OCI-LY7 (cell line): ENCODE data around the gene MTRF1L. TPM values are rescaled to one million over a fixed set of nuclear protein-coding genes. Genes with fewer than 3 reads are reported as not detected.

Experiments
- BruUV-seq: library from RNA; stranded (reverse); fragments of 400-500 nt; replicated peaks from 2 replicates; lab custom pipeline; 2021; lab: Mats Ljungman, UMichigan
- CTCF ChIA-PET: fragments of 300-600 bp; sonication (Branson Sonifier 250); formaldehyde crosslinking; loops from one replicate; lab custom pipeline; 2022; ENCODE audit warnings: antibody characterized with exemption; ENCODE audit not compliant: unreplicated experiment; lab: Charles Lee
- POLR2A ChIA-PET: fragments of 300-600 bp; sonication (Branson Sonifier 250); formaldehyde crosslinking; loops from one replicate; lab custom pipeline; 2022; ENCODE audit warnings: antibody characterized with exemption; lab: Charles Lee
- DNase-seq: peaks from one replicate; pipeline ENCODE4 v3.0.0-alpha.2; 2015; ENCODE audit warnings: low spot score
- H2AFZ ChIP-seq: fragments of 200-600 bp; sonication (generic), shearing (Covaris generic); 2 replicates; pipeline ENCODE4 v1.6.1; 2014; ENCODE audit warnings: mild to moderate bottlenecking, antibody characterized with exemption, low read length, moderate library complexity
- H3K27ac ChIP-seq: fragments of 200-600 bp; sonication (generic); 2 replicates; pipeline ENCODE4 v1.5.1; 2014; ENCODE audit warnings: mixed run types, low read depth, mild to moderate bottlenecking, moderate library complexity, low read length, inconsistent platforms; ENCODE audit not compliant: poor library complexity, severe bottlenecking
- H3K36me3 ChIP-seq: fragments of 200-600 bp; sonication (generic); 2 replicates; pipeline ENCODE4 v1.6.1; 2014; ENCODE audit warnings: mild to moderate bottlenecking, antibody characterized with exemption, low read length, moderate library complexity, mixed read lengths; ENCODE audit not compliant: insufficient read depth
- H3K4me1 ChIP-seq: fragments of 200-600 bp; sonication (generic); 2 replicates; pipeline ENCODE4 v1.5.1; 2014; ENCODE audit warnings: mild to moderate bottlenecking, low read length; ENCODE audit not compliant: insufficient read depth, poor library complexity, severe bottlenecking
- H3K4me2 ChIP-seq: fragments of 200-600 bp; sonication (generic); 2 replicates; pipeline ENCODE4 v1.6.1; 2014; ENCODE audit warnings: mild to moderate bottlenecking, low read length
- H3K4me3 ChIP-seq: fragments of 200-600 bp; sonication (generic); 2 replicates; pipeline ENCODE4 v1.5.1; 2014; ENCODE audit warnings: mild to moderate bottlenecking, low read depth, low read length; ENCODE audit not compliant: poor library complexity, severe bottlenecking
- H3K79me2 ChIP-seq: fragments of 200-600 bp; sonication (generic); 2 replicates; pipeline ENCODE4 v1.6.1; 2016; ENCODE audit warnings: low read depth, mild to moderate bottlenecking, low read length, moderate library complexity, mixed read lengths; ENCODE audit not compliant: insufficient read depth
- H3K9me2 ChIP-seq: fragments of 200-600 bp; sonication (generic); 2 replicates; pipeline ENCODE4 v1.6.1; 2016; ENCODE audit warnings: mild to moderate bottlenecking, low read length, mixed read lengths; ENCODE audit not compliant: insufficient read depth
- H3K9me3 ChIP-seq: fragments of 200-600 bp; sonication (generic); 2 replicates; pipeline ENCODE4 v1.6.1; 2014; ENCODE audit warnings: mild to moderate bottlenecking, mixed run types, low read length, mixed read lengths
- H4K20me1 ChIP-seq: fragments of 200-600 bp; sonication (generic); 2 replicates; pipeline ENCODE4 v1.6.1; 2014; ENCODE audit warnings: mild to moderate bottlenecking, antibody characterized with exemption, low read length, moderate library complexity, mixed read lengths; ENCODE audit not compliant: insufficient read depth
- CTCF ChIP-seq: fragments of 200-600 bp; sonication (generic); conservative IDR thresholded peaks from 2 replicates; pipeline ENCODE4 v1.5.1; 2014; ENCODE audit warnings: mild to moderate bottlenecking, antibody characterized with exemption, low read length, moderate library complexity, mixed read lengths
- EZH2phosphoT487 ChIP-seq: fragments of 200-600 bp; sonication (generic); IDR thresholded peaks from 2 replicates; pipeline ENCODE4 v1.6.1; 2018; ENCODE audit warnings: low read depth, borderline replicate concordance, mild to moderate bottlenecking, mixed run types, antibody characterized with exemption, low read length, moderate library complexity, mixed read lengths
- intact Hi-C: fragments of 100-400 bp; cut with micrococcal nuclease; formaldehyde crosslinking; loops from one replicate; pipeline ENCODE4 v1.10.0; 2022; ENCODE audit not compliant: unreplicated experiment
- total RNA-seq, 2 experiments: library from RNA; depleted of rRNA in 1 of 2; stranded (reverse); fragments of >200 nt in 1 of 2; shearing (Covaris generic) in 1 of 2; gene quantifications; 2 replicates each; pipeline ENCODE4 v1.2.3, GENCODE V29; 2014 to 2022

MTRF1L gene
- total RNA-seq, 2 experiments from 2014 or later = 11.0 to 19.2 TPM

- Histone ChIP-seq H3K4me2 (peak within 1 kb of the TSS; percentile 85), H3K9me2 (no peaks in the 10 kb centered on the region), H3K9me3 (0 out of 2 replicates have a peak, but pooled peaks cover 4% of the 10 kb centered on the region), H2AFZ (peak within 1 kb of the TSS; percentile 32; the same call in 1 of the 2 replicates), H3K79me2 (peaks cover 84% of the 10 kb centered on the region), H3K27ac (peak within 1 kb of the TSS; percentile 87), H3K4me1 (peaks cover 43% of the 10 kb centered on the region), H3K4me3 (peak within 1 kb of the TSS; percentile 98), H3K36me3 (peaks cover 65% of the 10 kb centered on the region), H4K20me1 (peaks cover 30% of the 10 kb centered on the region)
- ChIA-PET CTCF (no interaction called here), POLR2A (interaction anchor here (0.7 to 1.4 kb wide), 9 partner anchors 9 to 302 kb away, joined by 3 to 8 read pairs (median 4); no protein-coding TSS in a partner anchor)
- no TSS peak for BruUV-seq
- DNase-seq = peak; percentile 98
- TF ChIP-seq EZH2phosphoT487 (no peak), CTCF (no peak)
- intact Hi-C loops = loop anchor here (2.0 to 5.0 kb wide), 6 partner anchors 20 to 1591 kb away; partner anchors contain the start of genes MTRF1L, RMND1 and ZBTB2
Measured at GRCh38 chr6:152982904-152983636, 19.4 kb downstream of the MTRF1L start, which contains the start of gene FBXO5. FBXO5 (minus strand) TSS chr6:152983041; CDS start chr6:152982959, 82 bp downstream.

- ChIA-PET CTCF (no interaction called here), POLR2A (interaction anchor here (0.7 to 1.4 kb wide), 9 partner anchors 9 to 301 kb away, joined by 3 to 8 read pairs (median 4); no protein-coding TSS in a partner anchor)
- H3K4me2 ChIP-seq = peak overlapping the region; percentile 85
- peak overlapping the region; percentile 98 for H3K4me3 ChIP-seq
- 0 out of 2 replicates have a peak, but pooled peaks cover 4% of the 10 kb centered on the region for H3K9me3 ChIP-seq
- peak overlapping the region; percentile 86 for H3K27ac ChIP-seq
- intact Hi-C loops = loop anchor here (2.0 to 5.0 kb wide), 6 partner anchors 21 to 1590 kb away; partner anchors contain the start of genes MTRF1L, RMND1 and ZBTB2
- no peak for TF ChIP-seq CTCF
- TF ChIP-seq EZH2phosphoT487 = no peak
- peak overlapping the region; percentile 4; the same call in 1 of the 2 replicates for H2AFZ ChIP-seq
- peaks cover 39% of the 10 kb centered on the region for H4K20me1 ChIP-seq
- DNase-seq = peak; percentile 44
- no peaks in the 10 kb centered on the region for H3K9me2 ChIP-seq
- no TSS peak for BruUV-seq
- H3K79me2 ChIP-seq = peaks cover 92% of the 10 kb centered on the region
- peaks cover 72% of the 10 kb centered on the region for H3K36me3 ChIP-seq
- H3K4me1 ChIP-seq = peaks cover 51% of the 10 kb centered on the region
Measured at GRCh38 chr6:152981989-152982903, 20.3 kb downstream of the MTRF1L start.
